NB4 (cell line): ENCODE data around the gene AIFM3.
A peak's percentile ranks its signal among the peaks of the same experiment; 100 is the strongest.

Experiments
- MYC ChIP-seq: IDR thresholded peaks from 2 replicates; pipeline ENCODE4 v1.6.1; 2011; ENCODE audit warnings: low read depth, low read length
- POLR2A ChIP-seq: IDR thresholded peaks from 2 replicates; pipeline ENCODE4 v1.6.1; 2011; ENCODE audit warnings: mild to moderate bottlenecking; ENCODE audit not compliant: insufficient read length; ENCODE audit errors: extremely low read depth
- TF ChIP-seq, protein P1 (sequence below): IDR thresholded peaks from one replicate; pipeline ENCODE4 v1.5.1; 2012; ENCODE audit warnings: low read depth, low read length
- TF ChIP-seq, protein P2 (sequence below): IDR thresholded peaks from 2 replicates; pipeline ENCODE4 v1.6.1; 2011; ENCODE audit warnings: low read depth, low read length

DNA sequence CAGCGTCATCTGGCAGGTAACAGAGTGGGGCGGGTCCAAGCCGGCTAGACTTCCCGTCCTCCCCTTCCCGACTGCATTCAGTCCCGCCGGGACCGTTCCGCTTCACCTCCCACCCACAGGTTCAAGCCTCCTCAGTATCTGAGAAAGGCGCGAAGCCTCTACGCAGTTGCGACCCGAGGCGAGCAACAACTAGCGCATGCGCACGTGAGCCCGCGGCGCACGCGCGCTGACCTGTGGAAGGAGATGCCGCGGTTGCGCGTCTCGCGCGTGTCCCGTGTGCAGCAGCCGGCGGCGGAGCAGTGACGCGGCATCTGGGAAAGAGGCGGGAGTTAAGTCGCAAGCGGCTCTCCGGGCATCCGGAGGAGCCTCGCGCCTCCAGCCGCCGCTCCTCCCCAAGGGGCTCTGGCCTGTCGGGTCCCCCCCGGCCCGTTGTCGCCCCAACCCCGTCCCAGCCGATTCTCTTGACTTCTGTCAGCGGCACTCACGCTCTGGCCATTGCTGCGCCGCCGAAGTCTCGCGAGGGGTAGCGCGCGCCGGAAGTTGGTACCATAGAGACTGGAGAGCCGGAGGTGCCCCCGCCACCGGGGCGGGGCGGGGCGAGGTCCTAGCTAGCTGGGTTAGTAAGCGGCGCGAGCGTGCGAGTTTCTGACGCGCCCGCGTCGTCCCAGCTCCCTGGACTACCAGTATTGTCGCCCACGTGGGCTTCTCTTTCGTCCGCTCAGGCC lies 34.7 kb downstream of the AIFM3 start, which contains the start of gene THAP7:
- TF ChIP-seq POLR2A (peak; percentile 72), MYC (no peak; the same call in none of the 2 replicates)
- TF ChIP-seq, protein P1, sequence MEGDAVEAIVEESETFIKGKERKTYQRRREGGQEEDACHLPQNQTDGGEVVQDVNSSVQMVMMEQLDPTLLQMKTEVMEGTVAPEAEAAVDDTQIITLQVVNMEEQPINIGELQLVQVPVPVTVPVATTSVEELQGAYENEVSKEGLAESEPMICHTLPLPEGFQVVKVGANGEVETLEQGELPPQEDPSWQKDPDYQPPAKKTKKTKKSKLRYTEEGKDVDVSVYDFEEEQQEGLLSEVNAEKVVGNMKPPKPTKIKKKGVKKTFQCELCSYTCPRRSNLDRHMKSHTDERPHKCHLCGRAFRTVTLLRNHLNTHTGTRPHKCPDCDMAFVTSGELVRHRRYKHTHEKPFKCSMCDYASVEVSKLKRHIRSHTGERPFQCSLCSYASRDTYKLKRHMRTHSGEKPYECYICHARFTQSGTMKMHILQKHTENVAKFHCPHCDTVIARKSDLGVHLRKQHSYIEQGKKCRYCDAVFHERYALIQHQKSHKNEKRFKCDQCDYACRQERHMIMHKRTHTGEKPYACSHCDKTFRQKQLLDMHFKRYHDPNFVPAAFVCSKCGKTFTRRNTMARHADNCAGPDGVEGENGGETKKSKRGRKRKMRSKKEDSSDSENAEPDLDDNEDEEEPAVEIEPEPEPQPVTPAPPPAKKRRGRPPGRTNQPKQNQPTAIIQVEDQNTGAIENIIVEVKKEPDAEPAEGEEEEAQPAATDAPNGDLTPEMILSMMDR, result no peak
- TF ChIP-seq, protein P2, sequence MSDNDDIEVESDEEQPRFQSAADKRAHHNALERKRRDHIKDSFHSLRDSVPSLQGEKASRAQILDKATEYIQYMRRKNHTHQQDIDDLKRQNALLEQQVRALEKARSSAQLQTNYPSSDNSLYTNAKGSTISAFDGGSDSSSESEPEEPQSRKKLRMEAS, result peak; percentile 84
